Breast epithelium (tissue), 3 donors: ENCODE measurements around the gene NPHP1.

ENCODE experiments used
- POLR2A ChIP-seq: fragments of 450-650 bp; IDR thresholded peaks from one replicate; pipeline ENCODE4 v1.6.1; 2016; ENCODE audit warnings: antibody characterized with exemption, mild to moderate bottlenecking, moderate library complexity
- POLR2AphosphoS5 ChIP-seq, 3 donors: sonication (generic); formaldehyde crosslinking; IDR thresholded peaks; one replicate each; pipeline ENCODE4 v1.6.1; 2017; ENCODE audit warnings: antibody characterized with exemption in 3 of 3
- TF ChIP-seq, protein P1 (sequence below), 3 donors: fragments of 450-650 bp; IDR thresholded peaks; one replicate each; pipeline ENCODE4 v1.5.1; 2016 to 2017; ENCODE audit warnings: antibody characterized with exemption in 3 of 3, mild to moderate bottlenecking in 3 of 3, moderate library complexity in 3 of 3

DNA sequence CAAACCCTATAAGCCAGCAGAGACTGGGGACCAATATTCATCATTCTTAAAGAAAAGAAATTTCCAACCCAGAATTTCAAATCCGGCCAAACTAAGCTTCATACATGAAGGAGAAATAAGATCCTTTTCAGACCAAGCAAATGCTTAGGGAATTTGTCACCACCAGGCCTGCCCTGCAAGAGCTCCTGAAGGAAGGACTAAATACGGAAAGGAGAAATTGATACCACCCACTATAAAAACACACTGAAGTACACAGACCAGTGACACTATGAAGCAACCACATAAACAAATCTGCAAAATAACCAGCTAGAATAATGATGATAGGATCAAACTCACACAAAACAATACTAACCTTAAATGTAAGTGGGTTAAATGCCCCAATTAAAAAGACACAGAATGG is 22.4 kb downstream of the NPHP1 start:
- TF ChIP-seq, protein P1, sequence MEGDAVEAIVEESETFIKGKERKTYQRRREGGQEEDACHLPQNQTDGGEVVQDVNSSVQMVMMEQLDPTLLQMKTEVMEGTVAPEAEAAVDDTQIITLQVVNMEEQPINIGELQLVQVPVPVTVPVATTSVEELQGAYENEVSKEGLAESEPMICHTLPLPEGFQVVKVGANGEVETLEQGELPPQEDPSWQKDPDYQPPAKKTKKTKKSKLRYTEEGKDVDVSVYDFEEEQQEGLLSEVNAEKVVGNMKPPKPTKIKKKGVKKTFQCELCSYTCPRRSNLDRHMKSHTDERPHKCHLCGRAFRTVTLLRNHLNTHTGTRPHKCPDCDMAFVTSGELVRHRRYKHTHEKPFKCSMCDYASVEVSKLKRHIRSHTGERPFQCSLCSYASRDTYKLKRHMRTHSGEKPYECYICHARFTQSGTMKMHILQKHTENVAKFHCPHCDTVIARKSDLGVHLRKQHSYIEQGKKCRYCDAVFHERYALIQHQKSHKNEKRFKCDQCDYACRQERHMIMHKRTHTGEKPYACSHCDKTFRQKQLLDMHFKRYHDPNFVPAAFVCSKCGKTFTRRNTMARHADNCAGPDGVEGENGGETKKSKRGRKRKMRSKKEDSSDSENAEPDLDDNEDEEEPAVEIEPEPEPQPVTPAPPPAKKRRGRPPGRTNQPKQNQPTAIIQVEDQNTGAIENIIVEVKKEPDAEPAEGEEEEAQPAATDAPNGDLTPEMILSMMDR (IDR thresholded peaks at IDR 0.05), result no peak
- TF ChIP-seq POLR2A (no peak), POLR2AphosphoS5 (IDR thresholded peaks at IDR 0.05) (no peak)
